Measurements from ENCODE around the gene RAB31.

- no peak for TF ChIP-seq CTCF (IDR thresholded peaks at IDR 0.05)
- TF ChIP-seq POLR2A (IDR thresholded peaks at IDR 0.05) = no peak
These were observed 130.2 kb downstream of the RAB31 start for GRCh38 chr18:9838144-9838877.

Measured in testis (tissue), 2 donors.